Caco-2 (cell line): ENCODE results near the gene TSKS. TPM values are rescaled to one million over a fixed set of nuclear protein-coding genes. Genes with fewer than 3 reads are reported as not detected.

ENCODE experiments used
- BruUV-seq: library from RNA; stranded (reverse); fragments of 400-500 nt; replicated peaks from 2 replicates; lab custom pipeline; 2021; lab: Mats Ljungman, UMichigan
- CTCF ChIA-PET: fragments of 300-600 bp; sonication (Branson Sonifier 250); formaldehyde crosslinking; loops from one replicate; lab custom pipeline; 2022; ENCODE audit warnings: antibody characterized with exemption; lab: Charles Lee
- POLR2A ChIA-PET: fragments of 300-600 bp; sonication (Branson Sonifier 250); formaldehyde crosslinking; loops from one replicate; lab custom pipeline; 2022; ENCODE audit warnings: antibody characterized with exemption; lab: Charles Lee
- DNase-seq, 2 experiments: peaks; one replicate each; pipeline versions ENCODE4 v3.0.0 to v3.0.0-alpha.2; 2020 to 2022
- H3K27me3 ChIP-seq: replicated peaks from 2 replicates; pipeline ENCODE4 v1.6.0; 2011; ENCODE audit warnings: low read length; ENCODE audit not compliant: control insufficient read depth, insufficient read depth
- H3K36me3 ChIP-seq: 2 replicates; pipeline ENCODE4 v1.5.1; 2011; ENCODE audit warnings: low read length; ENCODE audit not compliant: control insufficient read depth, insufficient read depth
- H3K4me1 ChIP-seq: fragments of 250-450 bp; sonication (Bioruptor Pico); 2 replicates; pipeline ENCODE4 v1.5.1; 2020; ENCODE audit warnings: mild to moderate bottlenecking
- H3K4me3 ChIP-seq: 2 replicates; pipeline ENCODE4 v1.5.1; 2011; ENCODE audit warnings: low read depth, mild to moderate bottlenecking, control low read depth, low read length
- H3K9me3 ChIP-seq: fragments of 250-450 bp; sonication (Bioruptor Pico); 2 replicates; pipeline ENCODE4 v1.5.1; 2020; ENCODE audit warnings: mild to moderate bottlenecking, moderate library complexity
- H3K27ac Mint-ChIP-seq: one replicate; pipeline ENCODE4 v1.8.0; 2022; ENCODE audit warnings: mixed read lengths; ENCODE audit not compliant: unreplicated experiment
- H3K27me3 Mint-ChIP-seq: one replicate; pipeline ENCODE4 v1.8.0; 2022; ENCODE audit warnings: mixed read lengths; ENCODE audit not compliant: insufficient read depth, unreplicated experiment
- H3K36me3 Mint-ChIP-seq: one replicate; pipeline ENCODE4 v1.8.0; 2022; ENCODE audit warnings: mild to moderate bottlenecking, mixed read lengths; ENCODE audit not compliant: insufficient read depth, unreplicated experiment
- H3K4me1 Mint-ChIP-seq: one replicate; pipeline ENCODE4 v1.8.0; 2022; ENCODE audit warnings: low read depth, mixed read lengths; ENCODE audit not compliant: unreplicated experiment
- H3K4me3 Mint-ChIP-seq: one replicate; pipeline ENCODE4 v1.8.0; 2022; ENCODE audit warnings: mild to moderate bottlenecking, moderate library complexity, mixed read lengths; ENCODE audit not compliant: unreplicated experiment
- H3K9me3 Mint-ChIP-seq: one replicate; pipeline ENCODE4 v1.8.0; 2022; ENCODE audit warnings: mixed read lengths; ENCODE audit not compliant: unreplicated experiment
- intact Hi-C: fragments of 100-400 bp; cut with micrococcal nuclease; formaldehyde crosslinking; loops from one replicate; pipeline ENCODE4 v1.10.0; 2022; ENCODE audit not compliant: unreplicated experiment
- total RNA-seq: library from RNA; stranded (reverse); gene quantifications from 2 replicates; pipeline ENCODE4 v1.2.3, GENCODE V29; 2022
- TF ChIP-seq, protein P1 (sequence below), 2 experiments: fragments of 200-600 bp in 1 of 2; IDR thresholded peaks; 1 replicate in 1 of 2; 2 replicates in 1 of 2; pipeline versions ENCODE4 v1.5.1 to v1.8.0; 2011 to 2022; ENCODE audit warnings: antibody characterized with exemption in 1 of 2, control low read depth in 1 of 2, inconsistent platforms in 1 of 2, low read depth in 1 of 2, low read length in 1 of 2, mild to moderate bottlenecking in 1 of 2, moderate library complexity in 1 of 2; ENCODE audit not compliant: insufficient read depth in 1 of 2, severe bottlenecking in 1 of 2, unreplicated experiment in 1 of 2

Gene TSKS
- total RNA-seq, 1 experiment from 2014 or later = not detected

DNA sequence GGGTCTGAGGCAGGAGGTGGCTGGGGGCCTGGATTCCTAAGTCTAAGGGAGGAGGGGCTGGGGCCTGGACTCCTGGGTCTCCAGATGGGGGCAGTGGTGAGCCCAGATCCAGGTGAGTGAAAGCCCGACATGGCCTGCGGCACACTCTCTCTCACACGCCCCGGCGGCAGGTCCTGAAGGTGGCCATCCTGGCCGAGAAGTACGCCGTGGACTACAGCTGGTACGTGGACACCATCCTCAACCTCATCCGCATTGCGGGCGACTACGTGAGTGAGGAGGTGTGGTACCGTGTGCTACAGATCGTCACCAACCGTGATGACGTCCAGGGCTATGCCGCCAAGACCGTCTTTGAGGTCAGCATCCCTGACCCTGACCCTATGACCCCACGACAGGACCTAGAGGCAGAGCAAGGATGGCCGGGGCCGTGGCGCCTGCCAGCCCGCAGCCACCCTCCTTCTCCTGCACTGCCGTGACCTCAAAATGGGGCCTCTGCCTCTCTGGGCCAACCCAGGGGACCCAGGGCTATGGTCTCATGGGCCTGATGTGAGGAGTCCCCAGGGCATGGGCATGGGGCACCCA lies 36.8 kb upstream of the TSKS start:
- no peak overlapping the region for H3K27ac Mint-ChIP-seq
- peaks cover 70% of the 10 kb centered on the region for H3K36me3 Mint-ChIP-seq
- H3K9me3 Mint-ChIP-seq = no peaks in the 10 kb centered on the region
- H3K4me3 Mint-ChIP-seq = no peak overlapping the region
- DNase-seq = no peak
- no peaks in the 10 kb centered on the region for H3K4me1 Mint-ChIP-seq
- H3K9me3 ChIP-seq = no peaks in the 10 kb centered on the region
- intact Hi-C loops = no loop called here
- no peaks in the 10 kb centered on the region for H3K4me1 ChIP-seq
- TF ChIP-seq, protein P1, sequence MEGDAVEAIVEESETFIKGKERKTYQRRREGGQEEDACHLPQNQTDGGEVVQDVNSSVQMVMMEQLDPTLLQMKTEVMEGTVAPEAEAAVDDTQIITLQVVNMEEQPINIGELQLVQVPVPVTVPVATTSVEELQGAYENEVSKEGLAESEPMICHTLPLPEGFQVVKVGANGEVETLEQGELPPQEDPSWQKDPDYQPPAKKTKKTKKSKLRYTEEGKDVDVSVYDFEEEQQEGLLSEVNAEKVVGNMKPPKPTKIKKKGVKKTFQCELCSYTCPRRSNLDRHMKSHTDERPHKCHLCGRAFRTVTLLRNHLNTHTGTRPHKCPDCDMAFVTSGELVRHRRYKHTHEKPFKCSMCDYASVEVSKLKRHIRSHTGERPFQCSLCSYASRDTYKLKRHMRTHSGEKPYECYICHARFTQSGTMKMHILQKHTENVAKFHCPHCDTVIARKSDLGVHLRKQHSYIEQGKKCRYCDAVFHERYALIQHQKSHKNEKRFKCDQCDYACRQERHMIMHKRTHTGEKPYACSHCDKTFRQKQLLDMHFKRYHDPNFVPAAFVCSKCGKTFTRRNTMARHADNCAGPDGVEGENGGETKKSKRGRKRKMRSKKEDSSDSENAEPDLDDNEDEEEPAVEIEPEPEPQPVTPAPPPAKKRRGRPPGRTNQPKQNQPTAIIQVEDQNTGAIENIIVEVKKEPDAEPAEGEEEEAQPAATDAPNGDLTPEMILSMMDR (IDR thresholded peaks at IDR 0.05; ENCODE audit: insufficient read depth in 1 of 2, low read depth in 1 of 2, low read length in 1 of 2, severe bottlenecking in 1 of 2, unreplicated experiment in 1 of 2) = peak in 1 of 2 experiments; percentile 13
- H3K36me3 ChIP-seq = peaks cover 1% of the 10 kb centered on the region
- no TSS peak for BruUV-seq
- no peaks in the 10 kb centered on the region for H3K27me3 Mint-ChIP-seq
- ChIA-PET CTCF (no interaction called here), POLR2A (no interaction called here)
- H3K27me3 ChIP-seq = no peaks in the 10 kb centered on the region
- H3K4me3 ChIP-seq = no peak overlapping the region

DNA sequence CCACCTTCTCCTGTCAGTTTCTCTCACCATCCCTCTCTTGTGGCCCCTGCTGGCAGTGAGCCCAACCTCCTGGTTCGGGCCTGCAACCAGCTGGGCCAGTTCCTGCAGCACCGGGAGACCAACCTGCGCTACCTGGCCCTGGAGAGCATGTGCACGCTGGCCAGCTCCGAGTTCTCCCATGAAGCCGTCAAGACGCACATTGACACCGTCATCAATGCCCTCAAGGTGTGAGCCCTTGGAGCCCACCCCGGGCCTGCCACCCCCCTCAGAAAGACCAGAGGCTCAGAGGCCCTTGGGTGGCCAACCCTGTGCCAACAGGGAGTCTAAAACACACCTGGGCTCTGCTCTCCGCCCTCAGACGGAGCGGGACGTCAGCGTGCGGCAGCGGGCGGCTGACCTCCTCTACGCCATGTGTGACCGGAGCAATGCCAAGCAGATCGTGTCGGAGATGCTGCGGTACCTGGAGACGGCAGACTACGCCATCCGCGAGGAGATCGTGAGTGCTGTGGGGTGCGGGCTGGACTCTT lies 36.2 kb upstream of the TSKS start:
- Mint-ChIP-seq H3K27ac (no peak overlapping the region), H3K4me3 (no peak overlapping the region), H3K4me1 (no peaks in the 10 kb centered on the region), H3K9me3 (no peaks in the 10 kb centered on the region), H3K36me3 (peaks cover 76% of the 10 kb centered on the region), H3K27me3 (no peaks in the 10 kb centered on the region)
- Histone ChIP-seq H3K4me1 (no peaks in the 10 kb centered on the region), H3K9me3 (no peaks in the 10 kb centered on the region), H3K27me3 (no peaks in the 10 kb centered on the region), H3K4me3 (no peak overlapping the region), H3K36me3 (peaks cover 1% of the 10 kb centered on the region)
- intact Hi-C loops = no loop called here
- DNase-seq = no peak
- TF ChIP-seq, protein P1 (IDR thresholded peaks at IDR 0.05; ENCODE audit: insufficient read depth in 1 of 2, low read depth in 1 of 2, low read length in 1 of 2, severe bottlenecking in 1 of 2, unreplicated experiment in 1 of 2) = no peak
- CTCF ChIA-PET = no interaction called here
- POLR2A ChIA-PET = no interaction called here
- no TSS peak for BruUV-seq

- Mint-ChIP-seq H3K9me3 (no peaks in the 10 kb centered on the region), H3K36me3 (peaks cover 76% of the 10 kb centered on the region), H3K4me1 (no peaks in the 10 kb centered on the region), H3K4me3 (no peak overlapping the region), H3K27me3 (no peaks in the 10 kb centered on the region), H3K27ac (no peak overlapping the region)
- intact Hi-C loops = no loop called here
- Histone ChIP-seq H3K27me3 (no peaks in the 10 kb centered on the region), H3K4me1 (no peaks in the 10 kb centered on the region), H3K4me3 (no peak overlapping the region), H3K36me3 (peaks cover 1% of the 10 kb centered on the region), H3K9me3 (no peaks in the 10 kb centered on the region)
- ChIA-PET POLR2A (no interaction called here), CTCF (no interaction called here)
- BruUV-seq = no TSS peak
- TF ChIP-seq, protein P1 (IDR thresholded peaks at IDR 0.05; ENCODE audit: insufficient read depth in 1 of 2, low read depth in 1 of 2, low read length in 1 of 2, severe bottlenecking in 1 of 2, unreplicated experiment in 1 of 2) = no peak
- DNase-seq = no peak
Measured at GRCh38 chr19:49798574-49798973, 35.5 kb upstream of the TSKS start.
